HG03442 (cell line): ENCODE results near the gene CHD8.
A peak's percentile ranks its signal among the peaks of the same experiment; 100 is the strongest.

Experiments used
- ATAC-seq: cut with Tn5 transposase; IDR thresholded peaks from one replicate; pipeline ENCODE4 v1.9.1; 2021; ENCODE audit warnings: mild to moderate bottlenecking, moderate library complexity; ENCODE audit not compliant: unreplicated experiment

Gene CHD8

GRCh38 chr14:21437063-21437901 is 18.6 kb downstream of the CHD8 start:
- ATAC-seq: peak; percentile 98

- ATAC-seq: no peak
Measured at GRCh38 chr14:21436567-21437062, 19.3 kb downstream of the CHD8 start.

DNA sequence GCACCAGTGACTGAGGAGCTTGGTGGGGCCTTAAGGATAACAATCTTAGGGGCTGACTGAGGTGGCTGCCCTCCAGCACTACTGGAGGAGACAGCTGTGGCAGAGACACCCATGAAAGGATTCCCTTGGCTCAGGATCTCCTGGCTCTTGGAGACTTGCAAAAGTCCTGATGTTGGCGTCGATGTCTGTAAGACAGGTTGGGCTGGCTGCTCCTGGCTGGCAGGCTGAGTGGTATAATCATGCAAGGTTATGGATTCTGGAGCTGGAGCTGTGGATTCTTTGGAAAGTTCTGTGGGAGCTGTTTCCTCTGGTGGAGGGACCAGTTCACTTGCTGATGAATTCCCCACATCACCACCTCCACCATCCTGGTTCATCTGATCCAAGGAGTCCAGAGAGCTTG is 24.8 kb downstream of the CHD8 start:
- no peak for ATAC-seq

DNA sequence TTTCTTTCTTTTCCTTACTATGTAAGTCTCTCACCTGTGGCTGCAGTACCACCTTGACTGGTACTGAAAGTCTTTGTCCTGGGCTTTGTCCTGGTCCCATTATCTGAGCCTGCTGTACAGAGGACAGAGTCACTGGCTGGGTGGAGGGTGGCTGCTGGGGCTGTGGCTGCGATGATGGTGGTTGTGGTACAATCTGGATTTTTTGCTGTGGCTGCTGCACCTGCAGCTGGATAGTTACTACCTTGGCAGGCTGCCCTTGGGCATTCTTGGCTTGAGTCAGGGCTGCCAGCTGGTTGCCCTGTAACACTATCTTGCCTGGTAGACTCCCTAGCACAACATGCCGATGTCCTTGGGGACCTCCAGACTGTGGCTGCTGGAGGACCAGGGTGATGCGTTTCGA is 27.0 kb downstream of the CHD8 start:
- no peak for ATAC-seq

DNA sequence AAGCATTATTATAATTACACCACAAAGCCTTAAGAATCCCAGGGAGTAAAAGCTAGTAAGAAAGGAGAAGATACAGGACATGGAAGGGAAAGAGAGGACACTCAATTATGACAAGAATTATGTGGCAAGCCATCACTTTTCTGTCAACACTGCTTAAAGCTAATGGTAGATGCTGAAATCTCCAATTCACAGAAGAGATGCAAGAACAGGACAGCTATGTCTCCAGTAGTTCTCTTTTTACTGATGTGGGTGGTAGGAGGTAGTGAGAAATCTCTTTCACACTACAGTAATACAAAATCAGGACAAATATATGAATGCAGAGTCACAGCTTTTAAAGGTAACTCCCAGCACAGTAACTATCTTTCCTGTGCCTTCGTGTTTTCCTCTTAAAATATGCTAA is 29.2 kb downstream of the CHD8 start:
- no peak for ATAC-seq

DNA sequence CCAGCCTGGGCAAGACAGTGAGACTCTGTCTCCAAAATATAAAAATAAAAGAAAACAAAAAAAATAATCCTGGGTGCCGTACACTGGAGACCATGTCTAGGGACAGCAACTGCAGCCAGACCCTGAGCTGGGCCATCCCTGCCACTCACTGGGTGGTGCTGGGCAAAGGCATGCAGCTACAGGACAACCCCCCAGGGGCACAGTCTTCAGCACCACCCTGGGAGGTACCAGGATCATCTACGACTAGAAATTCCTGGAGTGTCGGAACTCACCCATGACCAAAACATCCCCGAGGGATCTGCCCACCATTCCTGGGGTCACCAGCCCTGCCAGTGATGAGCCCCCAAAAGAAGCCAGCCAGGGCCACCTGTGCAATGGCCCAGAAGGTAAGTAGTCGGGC is 36.4 kb downstream of the CHD8 start:
- no peak for ATAC-seq

GRCh38 chr14:21415329-21415728 is 40.6 kb downstream of the CHD8 start:
- no peak for ATAC-seq

DNA sequence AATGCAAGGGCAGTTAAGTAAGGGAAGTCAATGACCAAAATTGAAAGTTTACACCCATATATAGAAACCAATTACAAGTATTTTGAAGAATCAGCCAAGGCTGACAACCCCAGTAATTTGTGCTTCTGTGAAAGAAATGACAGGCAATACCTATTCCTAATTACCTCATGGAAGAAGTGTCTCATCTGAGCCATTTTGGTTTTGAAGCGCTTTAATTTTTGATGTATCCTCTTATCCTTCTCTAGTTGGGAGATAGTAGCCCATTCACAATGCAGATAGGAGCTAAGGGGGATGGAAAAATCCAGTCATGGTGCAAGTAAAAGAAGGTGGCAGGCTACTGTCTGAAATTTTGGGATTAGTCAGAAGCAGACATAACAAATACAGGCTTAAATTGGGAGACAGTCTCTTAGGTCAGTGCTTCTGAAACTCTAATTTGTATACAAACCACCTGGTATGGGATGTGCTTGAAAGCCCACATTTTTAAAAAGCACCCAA is 41.7 kb downstream of the CHD8 start:
- ATAC-seq: peak; percentile 68

GRCh38 chr14:21408147-21408546 is 47.8 kb downstream of the CHD8 start:
- ATAC-seq: no peak

DNA sequence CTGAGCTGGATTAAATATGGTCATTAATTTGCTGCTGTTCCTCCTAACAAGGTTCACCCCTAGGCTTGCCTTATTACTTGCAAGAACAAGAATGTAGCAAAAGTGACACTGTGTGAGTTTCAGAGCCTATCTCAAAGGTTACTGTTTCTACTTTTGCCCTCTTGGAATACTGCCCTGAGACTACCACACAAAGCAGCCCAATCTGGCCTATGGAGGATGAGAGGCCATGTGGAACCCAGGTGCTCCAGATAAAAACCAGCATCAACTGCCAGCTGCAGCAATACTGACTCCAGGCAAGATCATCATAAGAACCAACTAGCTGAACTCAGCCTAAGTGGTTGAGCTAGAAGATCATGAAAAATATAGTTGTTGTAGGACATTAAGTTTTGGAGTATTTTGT is 49.7 kb downstream of the CHD8 start:
- no peak for ATAC-seq

- no peak for ATAC-seq
Measured at GRCh38 chr14:21405097-21405496, 50.8 kb downstream of the CHD8 start.

- no peak for ATAC-seq
Measured at GRCh38 chr14:21399311-21399870, 56.5 kb downstream of the CHD8 start.

DNA sequence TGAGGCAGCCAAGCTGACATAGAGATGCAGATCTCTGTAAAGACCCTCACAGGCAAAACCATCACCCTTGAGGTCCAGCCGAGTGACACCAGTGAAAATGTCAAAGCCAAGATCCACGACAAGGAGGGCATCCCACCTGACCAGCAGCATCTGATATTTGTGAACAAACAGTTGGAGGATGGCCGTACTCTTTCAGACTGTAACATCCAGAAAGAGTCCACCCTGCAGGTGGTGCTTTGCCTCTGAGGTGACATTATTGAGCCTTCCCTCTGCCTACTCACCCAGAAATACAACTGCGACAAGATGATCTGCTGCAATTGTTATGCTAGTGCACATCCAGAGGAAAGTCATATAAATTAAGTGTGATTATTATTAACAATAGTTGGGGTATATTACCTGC is 57.0 kb downstream of the CHD8 start:
- no peak for ATAC-seq

DNA sequence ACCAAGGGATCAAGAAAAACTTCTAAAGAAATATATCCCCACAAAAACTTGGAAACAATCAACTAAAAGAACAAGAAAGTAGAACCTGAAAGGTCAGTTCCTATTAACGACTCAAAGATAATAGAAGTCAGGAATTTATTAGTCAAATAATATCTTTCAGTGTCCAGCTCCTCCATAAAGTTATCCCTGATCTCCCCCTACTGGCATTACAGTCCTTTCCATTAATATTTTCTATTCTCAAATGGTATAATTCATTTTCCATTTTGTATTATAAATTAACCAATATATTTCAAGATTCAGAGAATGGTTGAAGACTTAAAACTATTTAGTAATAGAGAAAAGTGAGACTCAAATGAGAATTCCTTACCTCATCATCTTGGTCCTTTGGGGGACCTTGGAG is 60.5 kb downstream of the CHD8 start:
- no peak for ATAC-seq

DNA sequence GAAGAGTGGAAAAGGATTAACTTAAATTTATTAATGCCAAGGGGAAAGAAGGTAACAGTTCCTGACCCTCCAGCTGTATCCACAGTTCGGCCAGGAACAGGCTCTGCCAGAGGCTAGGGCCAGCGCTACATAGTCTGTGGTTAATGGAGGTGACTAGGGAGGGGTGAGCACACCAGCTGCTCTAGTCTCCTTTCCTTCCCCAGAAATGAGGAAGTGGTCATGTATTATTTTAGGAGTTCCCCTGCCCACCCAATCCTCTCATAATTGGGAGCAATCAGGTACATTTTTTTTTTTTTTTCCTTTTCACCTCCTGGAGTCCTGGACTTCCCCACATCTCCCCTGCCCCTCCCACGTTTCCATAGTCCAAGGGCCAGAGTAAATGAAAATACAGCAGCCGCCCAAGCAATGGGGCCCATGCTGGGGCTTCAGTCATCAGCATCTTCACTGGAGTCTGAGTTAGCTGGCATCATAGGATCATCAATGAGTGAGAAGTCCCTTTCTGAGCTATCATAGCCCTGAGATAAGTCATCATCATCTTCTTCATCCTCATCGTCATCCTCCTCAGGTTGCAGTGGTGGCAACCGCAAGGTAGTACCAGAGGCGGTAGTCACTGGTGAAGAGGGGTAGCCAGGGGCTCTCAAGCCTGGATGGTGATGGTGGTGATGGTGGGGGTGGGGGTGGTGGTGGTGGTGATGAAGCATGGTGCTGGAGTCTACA is 70.6 kb downstream of the CHD8 start:
- peak; percentile 20 for ATAC-seq

- peak; percentile 26 for ATAC-seq
Measured at GRCh38 chr14:21384494-21384851, 71.5 kb downstream of the CHD8 start.

DNA sequence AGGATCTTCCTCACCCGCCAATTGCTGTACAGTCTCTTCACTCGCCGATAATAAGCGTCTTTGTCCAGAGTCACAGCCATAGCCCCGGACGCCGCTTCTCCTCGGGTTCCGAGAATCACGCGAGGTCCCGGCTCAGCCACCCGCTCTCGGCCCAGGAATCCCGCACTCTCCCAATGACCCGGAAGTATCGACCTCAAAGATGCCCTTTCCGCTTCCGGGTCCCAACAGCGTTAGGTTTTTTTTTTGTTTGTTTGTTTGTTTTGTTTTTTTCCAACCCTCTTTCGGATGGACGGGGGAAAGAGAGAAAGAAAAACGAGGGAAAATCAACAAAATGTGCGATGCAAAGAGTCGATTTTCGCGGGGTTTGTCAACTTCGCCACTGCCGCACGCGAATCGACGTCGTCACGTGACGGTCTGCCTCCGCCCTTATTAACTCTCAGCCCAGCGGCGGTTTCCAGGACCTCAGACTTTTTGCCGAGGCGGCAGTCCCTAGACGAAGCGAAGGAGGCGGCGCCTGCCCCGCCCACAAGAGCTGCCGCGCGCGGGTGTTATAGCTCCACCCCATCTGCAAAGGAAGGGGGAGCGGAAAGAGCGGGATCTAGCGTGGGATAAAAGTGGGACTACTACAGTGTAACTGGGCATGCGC is 72.0 kb downstream of the CHD8 start, which contains the start of gene SUPT16H:
Gene SUPT16H, minus strand, starts transcription at position 172 of the 646 bp plus-strand sequence. Its CDS starts 92 bp downstream, at position 80.
- peak; percentile 92 for ATAC-seq

DNA sequence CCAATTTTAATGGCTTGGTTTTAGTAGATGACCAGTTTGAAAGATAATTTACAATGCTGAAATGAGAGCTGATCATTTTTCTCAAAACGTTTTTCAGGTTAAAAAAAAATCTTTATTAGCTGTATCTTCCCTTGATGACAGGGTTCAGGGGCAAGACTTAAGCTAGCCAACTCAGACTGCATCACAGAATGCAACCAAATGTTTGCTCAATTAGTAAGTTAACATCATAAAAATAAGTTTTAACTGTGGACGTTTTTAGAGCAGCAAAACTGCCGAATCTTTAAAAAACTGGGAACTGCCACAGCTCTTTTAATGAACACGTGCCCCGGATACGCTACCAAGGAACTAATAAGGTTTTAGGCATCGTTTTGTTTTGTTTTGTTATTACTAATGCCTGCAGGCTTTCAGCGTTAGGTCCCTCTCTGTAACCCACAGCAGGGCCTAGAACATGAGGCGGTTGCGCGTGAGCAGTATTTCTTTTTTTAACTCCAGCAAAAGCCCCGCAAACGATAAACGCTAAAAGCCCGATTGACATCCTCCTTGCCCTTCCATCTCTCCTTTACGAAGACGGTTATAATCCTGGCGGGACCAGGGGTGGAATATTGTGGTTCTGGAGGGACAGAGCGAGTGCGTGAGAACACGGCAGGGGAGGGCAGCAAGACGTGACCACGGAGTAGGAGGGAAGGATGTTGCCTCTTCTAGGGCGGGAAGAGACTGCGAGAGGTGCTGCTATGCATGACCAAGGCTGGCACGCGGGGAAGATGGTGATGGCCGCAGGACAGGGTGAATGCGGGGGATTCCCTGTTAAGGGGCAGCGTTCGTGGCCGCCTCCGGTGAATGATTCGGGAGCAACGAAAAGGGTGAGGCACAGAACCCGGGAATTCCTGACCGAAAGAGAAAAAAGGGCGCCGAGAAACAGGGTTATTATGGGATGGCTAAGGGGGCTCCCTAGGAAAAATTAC is 72.8 kb downstream of the CHD8 start:
- ATAC-seq: no peak

GRCh38 chr14:21382095-21382494 is 73.8 kb downstream of the CHD8 start:
- no peak for ATAC-seq

GRCh38 chr14:21379338-21379737 is 76.6 kb downstream of the CHD8 start:
- ATAC-seq: no peak
